RWPE1 (cell line): ENCODE results near the gene FAM131C.

Experiments used
- CTCF ChIA-PET: fragments of 350-600 bp; sonication (Branson Sonifier 250); formaldehyde crosslinking; extraction: SDS; loops from one replicate; lab custom pipeline; 2021; lab: Yijun Ruan, JAX
- POLR2A ChIA-PET: fragments of 400-600 bp; formaldehyde crosslinking; extraction: SDS; loops from one replicate; lab custom pipeline; 2020; ENCODE audit warnings: antibody characterized with exemption; ENCODE audit not compliant: low non-redundant PET; lab: Yijun Ruan, JAX
- DNase-seq: peaks from one replicate; pipeline ENCODE4 v3.0.0; 2012; ENCODE audit warnings: low spot score
- H3K27ac ChIP-seq: fragments of 450-650 bp; 2 replicates; pipeline ENCODE4 v1.5.1; 2017
- TF ChIP-seq, protein P1 (sequence below): fragments of 450-650 bp; conservative IDR thresholded peaks from 2 replicates; pipeline ENCODE4 v1.5.1; 2017; ENCODE audit warnings: low read depth, mild to moderate bottlenecking

Gene FAM131C

DNA sequence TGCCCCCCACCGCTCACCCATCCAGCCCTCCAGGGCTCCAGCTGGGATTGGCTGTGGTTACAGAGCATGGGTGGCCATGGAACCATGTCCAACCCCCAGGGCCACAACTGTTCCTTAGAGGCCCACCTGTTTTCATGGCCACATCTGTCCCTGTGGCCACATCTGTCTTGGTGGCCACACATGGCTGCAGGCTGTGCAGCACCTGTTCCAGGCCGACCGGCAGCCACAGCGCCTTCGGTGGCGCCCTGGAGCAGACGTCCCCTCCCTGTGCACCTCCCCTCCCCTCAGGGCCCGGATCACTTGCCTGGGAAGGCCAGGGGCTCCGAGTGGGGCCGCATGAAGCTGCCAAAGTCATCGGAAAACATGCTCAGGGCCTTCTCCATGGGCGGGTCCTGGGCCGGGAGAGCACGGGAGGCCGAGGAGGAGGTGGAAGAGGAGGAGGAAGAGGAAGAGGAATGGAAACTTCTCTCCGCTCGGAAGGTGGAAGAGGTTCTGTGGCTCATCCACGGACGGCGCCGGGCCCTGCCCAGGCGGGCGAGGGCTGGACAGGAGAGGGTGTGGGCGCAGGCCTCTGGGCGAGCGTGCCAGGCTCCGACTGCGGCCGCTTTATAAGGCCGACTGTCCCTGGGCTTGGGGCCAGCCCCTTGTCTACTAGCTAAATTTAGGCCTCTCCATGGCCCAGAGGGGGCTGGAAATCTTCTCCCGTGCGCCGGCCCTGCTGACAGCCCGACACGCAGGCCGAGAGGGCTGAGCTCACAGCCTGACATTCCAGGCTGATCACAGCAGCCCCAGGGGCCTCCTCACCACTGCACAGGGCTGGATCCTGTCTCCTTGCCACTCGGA is 55.8 kb downstream of the FAM131C start, which contains the start of gene HSPB7:
HSPB7 (minus strand) TSS at position 583 of the 843 bp plus-strand sequence; CDS start at position 503, 80 bp downstream.
- ChIA-PET CTCF (interaction anchor here (1.0 kb wide), 1 partner anchor 10 kb away, joined by 7 read pairs; no protein-coding TSS in a partner anchor), POLR2A (no interaction called here)
- TF ChIP-seq, protein P1, sequence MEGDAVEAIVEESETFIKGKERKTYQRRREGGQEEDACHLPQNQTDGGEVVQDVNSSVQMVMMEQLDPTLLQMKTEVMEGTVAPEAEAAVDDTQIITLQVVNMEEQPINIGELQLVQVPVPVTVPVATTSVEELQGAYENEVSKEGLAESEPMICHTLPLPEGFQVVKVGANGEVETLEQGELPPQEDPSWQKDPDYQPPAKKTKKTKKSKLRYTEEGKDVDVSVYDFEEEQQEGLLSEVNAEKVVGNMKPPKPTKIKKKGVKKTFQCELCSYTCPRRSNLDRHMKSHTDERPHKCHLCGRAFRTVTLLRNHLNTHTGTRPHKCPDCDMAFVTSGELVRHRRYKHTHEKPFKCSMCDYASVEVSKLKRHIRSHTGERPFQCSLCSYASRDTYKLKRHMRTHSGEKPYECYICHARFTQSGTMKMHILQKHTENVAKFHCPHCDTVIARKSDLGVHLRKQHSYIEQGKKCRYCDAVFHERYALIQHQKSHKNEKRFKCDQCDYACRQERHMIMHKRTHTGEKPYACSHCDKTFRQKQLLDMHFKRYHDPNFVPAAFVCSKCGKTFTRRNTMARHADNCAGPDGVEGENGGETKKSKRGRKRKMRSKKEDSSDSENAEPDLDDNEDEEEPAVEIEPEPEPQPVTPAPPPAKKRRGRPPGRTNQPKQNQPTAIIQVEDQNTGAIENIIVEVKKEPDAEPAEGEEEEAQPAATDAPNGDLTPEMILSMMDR = no peak

GRCh38 chr1:16017076-16017460 is 56.4 kb downstream of the FAM131C start:
- TF ChIP-seq, protein P1 = no peak
- ChIA-PET POLR2A (no interaction called here), CTCF (interaction anchor here (1.0 kb wide), 1 partner anchor 9 kb away, joined by 7 read pairs; no protein-coding TSS in a partner anchor)
- no peak overlapping the region for H3K27ac ChIP-seq
- DNase-seq = no peak

More for the DNA sequence above, 55.8 kb downstream of the FAM131C start, which contains the start of gene HSPB7:
- DNase-seq = no peak
- H3K27ac ChIP-seq = peak within 1 kb of the TSS; percentile 25; the same call in 1 of the 2 replicates

GRCh38 chr1:16015960-16016901 is 57.2 kb downstream of the FAM131C start:
- CTCF ChIA-PET = interaction anchor here (0.6 to 1.0 kb wide), 3 partner anchors 9 to 185 kb away, joined by 3 to 7 read pairs (median 3); partner anchors contain the start of gene FAM131C
- TF ChIP-seq, protein P1 = no peak
- DNase-seq = no peak
- POLR2A ChIA-PET = no interaction called here
- peak overlapping the region; percentile 70 for H3K27ac ChIP-seq

DNA sequence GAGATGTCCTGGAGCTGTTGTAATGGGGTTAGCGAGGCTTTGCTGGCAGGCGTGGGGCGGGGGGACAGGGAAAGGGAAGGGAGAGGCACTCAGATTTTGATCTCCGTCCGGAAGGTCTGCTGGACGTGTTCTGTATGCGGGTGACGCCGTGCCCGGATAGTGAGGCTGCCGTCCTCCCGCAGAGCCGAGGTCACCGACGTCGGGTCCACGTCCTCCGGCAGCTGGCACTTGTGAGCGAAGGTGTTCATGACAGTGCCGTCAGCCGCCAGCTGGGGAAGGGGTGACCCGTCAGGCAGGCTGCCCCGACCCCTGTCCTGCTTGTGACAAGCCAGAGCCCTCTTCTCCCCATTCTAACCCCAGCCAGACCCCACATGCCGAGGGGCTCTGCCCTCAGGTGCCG is 58.0 kb downstream of the FAM131C start:
- TF ChIP-seq, protein P1 = no peak
- peak overlapping the region; percentile 70 for H3K27ac ChIP-seq
- no peak for DNase-seq
- POLR2A ChIA-PET = no interaction called here
- CTCF ChIA-PET = interaction anchor here (0.6 kb wide), 2 partner anchors 58 to 184 kb away, joined by 3 read pairs; partner anchors contain the start of gene FAM131C

DNA sequence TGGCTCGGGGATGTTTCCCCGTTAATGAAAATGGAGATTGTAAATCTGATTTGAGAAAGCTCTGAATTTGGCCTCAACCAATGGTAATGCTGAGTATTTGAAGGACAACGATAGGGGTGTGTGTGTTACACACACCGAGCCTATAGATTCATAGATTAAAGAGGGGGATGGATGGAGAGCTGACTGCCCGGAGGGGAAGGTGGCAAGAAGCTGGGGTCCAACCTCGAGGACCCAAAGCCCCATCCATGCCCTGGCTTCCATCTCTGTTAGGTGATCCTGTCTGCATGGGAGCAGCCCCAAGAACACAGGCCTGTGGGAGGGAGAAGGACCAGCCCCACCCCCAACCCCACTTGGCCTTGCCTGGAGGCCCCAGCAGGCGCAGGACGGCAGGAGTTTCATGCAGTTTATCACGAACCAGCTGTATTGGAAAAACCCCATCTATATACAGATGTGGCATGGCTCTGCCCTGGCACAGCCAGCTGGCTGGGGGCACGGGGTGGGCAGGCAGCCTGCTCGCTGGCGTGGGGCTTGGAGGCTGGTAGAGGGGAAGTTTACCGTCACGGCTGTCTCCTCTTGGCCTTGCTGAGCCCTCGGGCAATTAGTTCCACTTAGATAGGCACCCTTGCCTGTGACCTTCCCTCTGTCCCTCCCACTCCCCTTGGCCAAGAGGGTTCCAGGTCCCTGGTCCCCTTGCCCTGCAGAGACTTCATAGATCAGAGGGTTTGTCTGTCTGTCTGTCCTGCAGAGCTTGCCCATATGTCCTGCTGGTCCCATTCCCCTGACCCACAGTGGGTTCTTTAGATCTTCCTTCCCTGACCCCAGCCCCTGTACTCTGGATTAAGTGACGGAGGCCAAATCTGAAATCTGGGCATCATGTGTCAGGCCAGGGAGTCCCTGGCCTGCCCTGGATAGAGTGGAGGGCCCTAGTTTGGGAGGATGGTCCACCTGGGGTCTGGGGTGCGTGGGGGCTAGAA is 58.7 kb downstream of the FAM131C start:
- TF ChIP-seq, protein P1 = no peak
- ChIA-PET CTCF (interaction anchor here (0.6 kb wide), 2 partner anchors 58 to 183 kb away, joined by 3 read pairs; partner anchors contain the start of gene FAM131C), POLR2A (no interaction called here)
- DNase-seq = no peak
- peak overlapping the region; percentile 70 for H3K27ac ChIP-seq
